Kidney (tissue), 14 donors: Measurements from ENCODE around the gene NXNL1. TPM values are rescaled to one million over a fixed set of nuclear protein-coding genes. Genes with fewer than 3 reads are reported as not detected.

Experiments
- DNase-seq, 5 donors: peaks; one replicate each; pipeline ENCODE4 v3.0.0-alpha.2; 2013 to 2020
- FAIRE-seq: peaks from 2 replicates; lab custom pipeline; 2012; peaks lifted over from hg19 to GRCh38; lab: Jason Lieb, UNC
- H3K27ac ChIP-seq, 2 donors: one replicate each; pipeline ENCODE4 v1.7.0; 2013; ENCODE audit warnings: low read depth in 2 of 2, low read length in 2 of 2, inconsistent platforms in 1 of 2
- H3K27me3 ChIP-seq: one replicate; pipeline ENCODE4 v1.7.1; 2013; ENCODE audit warnings: low read length, inconsistent platforms; ENCODE audit not compliant: control insufficient read depth, insufficient read depth
- H3K36me3 ChIP-seq, 3 donors: one replicate each; pipeline versions ENCODE4 v1.7.0 to v1.7.1; 2013; ENCODE audit warnings: low read length in 3 of 3, control low read depth in 1 of 3, inconsistent platforms in 1 of 3; ENCODE audit not compliant: insufficient read depth in 3 of 3, control insufficient read depth in 2 of 3
- H3K4me1 ChIP-seq, 3 donors: one replicate each; pipeline versions ENCODE4 v1.7.0 to v1.7.1; 2013; ENCODE audit warnings: low read length in 3 of 3, inconsistent platforms in 1 of 3, low read depth in 1 of 3; ENCODE audit not compliant: control insufficient read depth in 2 of 3, insufficient read depth in 2 of 3
- H3K4me3 ChIP-seq, 3 donors: one replicate each; pipeline versions ENCODE4 v1.7.0 to v1.8.1; 2013; ENCODE audit warnings: low read length in 3 of 3, control low read depth in 1 of 3, inconsistent platforms in 1 of 3
- H3K9ac ChIP-seq, 3 donors: one replicate each; pipeline versions ENCODE4 v1.7.0 to v1.7.1; 2013; ENCODE audit warnings: low read length in 3 of 3, control low read depth in 1 of 3, inconsistent platforms in 1 of 3
- H3K9me3 ChIP-seq, 3 donors: one replicate each; pipeline versions ENCODE4 v1.7.0 to v1.7.1; 2013; ENCODE audit warnings: low read length in 3 of 3, control low read depth in 1 of 3, inconsistent platforms in 1 of 3; ENCODE audit not compliant: control insufficient read depth in 2 of 3, insufficient read depth in 1 of 3
- intact Hi-C: fragments of 100-400 bp; cut with DNase I; formaldehyde crosslinking; loops from one replicate; pipeline ENCODE4 v1.11.1; 2022
- polyA plus RNA-seq: library from polyadenylated mRNA; stranded (reverse); fragments of 350-450 nt; fragmentation: Illumina TruSeq; extraction: RNeasy Lipid Tissue Mini Kit (QIAGEN cat#74804); gene quantifications from one replicate; pipeline ENCODE4 v1.2.3, GENCODE V29; 2014; ENCODE audit warnings: low read depth, low replicate concordance; ENCODE audit not compliant: insufficient read depth
- total RNA-seq: library from RNA; stranded (reverse); fragmentation: NEBNext Ultra II Directional; extraction: Animal tissue kit (Norgen Biotek cat#: 25700); gene quantifications from one replicate; pipeline ENCODE4 v1.2.1, GENCODE V29; 2021
- TF ChIP-seq, protein P1 (sequence below): IDR thresholded peaks from 3 replicates; pipeline ENCODE4 v1.5.1; 2012; ENCODE audit warnings: mild to moderate bottlenecking, moderate library complexity, borderline replicate concordance; ENCODE audit not compliant: insufficient read depth; ENCODE audit errors: extremely low read depth
- donor health status: control.
- donor health status: control.
- donor health status: control.
- donor health status: control.
- donor health status: control.
- donor health status: DM: yes; HTN: yes; CAD: no.
- donor health status: Normal renal cell carcinoma (clear cell type).

NXNL1 gene
- total and polyA plus RNA-seq, 2 donors from 2014 or later, result not detected

DNA sequence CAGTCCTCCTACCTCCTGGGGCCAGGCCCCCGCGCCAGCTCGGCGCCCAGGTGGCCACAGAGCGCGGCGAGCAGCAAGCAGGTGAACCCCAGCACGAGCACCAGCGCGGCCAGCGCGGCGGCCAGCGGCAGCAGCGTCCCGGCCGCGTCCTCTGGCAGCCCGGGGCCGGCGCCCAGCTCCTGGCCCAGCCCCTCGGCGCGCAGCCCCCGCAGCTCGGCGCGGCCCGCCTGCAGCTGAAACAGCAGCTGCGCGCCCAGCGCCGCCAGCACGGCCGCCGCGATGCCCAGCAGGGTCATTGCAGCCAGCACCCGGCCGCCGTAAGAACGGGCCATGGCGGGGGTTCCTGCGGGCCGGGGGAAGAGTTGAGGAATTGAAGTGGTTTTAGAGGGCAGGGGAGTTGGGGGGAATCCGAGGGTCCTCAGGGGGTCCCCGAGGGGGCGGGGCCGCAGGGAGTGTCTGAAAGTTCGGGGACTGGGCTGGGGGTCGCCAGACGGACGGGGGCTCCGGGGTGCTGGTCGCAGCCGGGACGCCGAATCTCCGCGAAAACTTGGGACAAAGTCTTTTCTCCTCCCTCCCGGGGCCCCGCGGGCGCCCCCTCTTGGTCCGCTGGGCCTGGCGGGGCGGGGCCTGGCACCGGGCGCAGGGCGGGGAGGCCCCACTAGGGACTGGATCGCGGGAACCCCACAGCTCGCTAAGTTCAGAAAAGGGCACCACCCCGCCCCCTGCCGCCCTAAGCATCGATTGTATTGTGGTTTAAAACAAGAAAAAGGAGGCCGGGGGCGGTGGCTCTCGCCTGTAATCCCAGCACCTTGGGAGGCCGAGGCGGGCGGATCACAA lies 12.4 kb downstream of the NXNL1 start, which contains the start of gene TMEM221:
TMEM221 (minus strand) TSS at position 538 of the 837 bp plus-strand sequence; CDS start at position 332, 206 bp downstream.
- H3K27ac ChIP-seq, result no peak within 1 kb of the TSS
- DNase-seq, result peak in 4 of 5 donors; percentile 59 to 82 (median 72)

GRCh38 chr19:17447704-17448130 lies 13.0 kb downstream of the NXNL1 start:
- DNase-seq, result no peak
- H3K27me3 ChIP-seq, result no peaks in the 10 kb centered on the region
- H3K27ac ChIP-seq, result no peak overlapping the region
- H3K36me3 ChIP-seq, result no peaks in the 10 kb centered on the region
- no peaks in the 10 kb centered on the region for H3K4me1 ChIP-seq
- FAIRE-seq, result no peak
- intact Hi-C loops, result no loop called here
- H3K9me3 ChIP-seq, result no peaks in the 10 kb centered on the region
- no peak overlapping the region for H3K9ac ChIP-seq
- TF ChIP-seq, protein P1, sequence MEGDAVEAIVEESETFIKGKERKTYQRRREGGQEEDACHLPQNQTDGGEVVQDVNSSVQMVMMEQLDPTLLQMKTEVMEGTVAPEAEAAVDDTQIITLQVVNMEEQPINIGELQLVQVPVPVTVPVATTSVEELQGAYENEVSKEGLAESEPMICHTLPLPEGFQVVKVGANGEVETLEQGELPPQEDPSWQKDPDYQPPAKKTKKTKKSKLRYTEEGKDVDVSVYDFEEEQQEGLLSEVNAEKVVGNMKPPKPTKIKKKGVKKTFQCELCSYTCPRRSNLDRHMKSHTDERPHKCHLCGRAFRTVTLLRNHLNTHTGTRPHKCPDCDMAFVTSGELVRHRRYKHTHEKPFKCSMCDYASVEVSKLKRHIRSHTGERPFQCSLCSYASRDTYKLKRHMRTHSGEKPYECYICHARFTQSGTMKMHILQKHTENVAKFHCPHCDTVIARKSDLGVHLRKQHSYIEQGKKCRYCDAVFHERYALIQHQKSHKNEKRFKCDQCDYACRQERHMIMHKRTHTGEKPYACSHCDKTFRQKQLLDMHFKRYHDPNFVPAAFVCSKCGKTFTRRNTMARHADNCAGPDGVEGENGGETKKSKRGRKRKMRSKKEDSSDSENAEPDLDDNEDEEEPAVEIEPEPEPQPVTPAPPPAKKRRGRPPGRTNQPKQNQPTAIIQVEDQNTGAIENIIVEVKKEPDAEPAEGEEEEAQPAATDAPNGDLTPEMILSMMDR, result no peak
- H3K4me3 ChIP-seq, result peak overlapping the region in 1 of 3 donors; percentile 26

More for the DNA sequence above, 12.4 kb downstream of the NXNL1 start, which contains the start of gene TMEM221:
- peak within 1 kb of the TSS in 2 of 3 donors; percentile 25 to 26 for H3K4me3 ChIP-seq
- TF ChIP-seq, protein P1, result peak; percentile 17
- H3K4me1 ChIP-seq, result peaks cover 0 to 2% (median 0%) of the 10 kb centered on the region in 3 donors
- H3K9me3 ChIP-seq, result no peaks in the 10 kb centered on the region
- no peaks in the 10 kb centered on the region for H3K36me3 ChIP-seq
- intact Hi-C loops, result no loop called here
- no peak within 1 kb of the TSS for H3K9ac ChIP-seq
- no peak for FAIRE-seq
- H3K27me3 ChIP-seq, result no peaks in the 10 kb centered on the region

- intact Hi-C loops, result no loop called here
- H3K27ac ChIP-seq, result no peak overlapping the region
- no peak overlapping the region for H3K4me3 ChIP-seq
- TF ChIP-seq, protein P1, result no peak
- no peaks in the 10 kb centered on the region for H3K9me3 ChIP-seq
- FAIRE-seq (no peak), DNase-seq (no peak)
- H3K36me3 ChIP-seq, result no peaks in the 10 kb centered on the region
- no peaks in the 10 kb centered on the region for H3K4me1 ChIP-seq
- no peaks in the 10 kb centered on the region for H3K27me3 ChIP-seq
- H3K9ac ChIP-seq, result no peak overlapping the region
Observed at GRCh38 chr19:17445526-17446165, 15.1 kb downstream of the NXNL1 start.
